HL-60 (cell line): ENCODE measurements around the gene POLR2C.

Experiments used
- CTCF ChIP-seq: IDR thresholded peaks from one replicate; pipeline ENCODE4 v1.5.1; 2011; ENCODE audit warnings: low read length, control low read depth, inconsistent platforms; ENCODE audit not compliant: insufficient read depth
- GABPA ChIP-seq: IDR thresholded peaks from 2 replicates; pipeline ENCODE4 v1.6.1; 2012; ENCODE audit warnings: low read depth
- POLR2AphosphoS5 ChIP-seq: IDR thresholded peaks from 2 replicates; pipeline ENCODE4 v1.6.1; 2012; ENCODE audit warnings: low read depth
- REST ChIP-seq: IDR thresholded peaks from 2 replicates; pipeline ENCODE4 v1.6.1; 2012; ENCODE audit warnings: low read depth; ENCODE audit not compliant: insufficient replicate concordance

GRCh38 chr16:57516176-57516725 lies 53.8 kb downstream of the POLR2C start:
- no peak for TF ChIP-seq CTCF
- TF ChIP-seq REST, result no peak
- TF ChIP-seq GABPA, result no peak
- no peak for TF ChIP-seq POLR2AphosphoS5
